ENCODE results near the gene MYL6B. TPM values are rescaled to one million over a fixed set of nuclear protein-coding genes. Genes with fewer than 3 reads are reported as not detected.

The MYL6B gene
- total RNA-seq, 2 experiments from 2014 or later: 56.6 to 77.6 TPM

GRCh38 chr12:56158029-56158925 lies 5.9 kb downstream of the MYL6B start, which contains the start of gene MYL6:
Gene MYL6 (plus strand): TSS chr12:56158359. CDS start chr12:56158402, 43 bp downstream.
- intact Hi-C loops (cut with micrococcal nuclease; ENCODE audit: unreplicated experiment): loop anchor here (1.0 to 2.0 kb wide), 2 partner anchors 31 to 32 kb away; partner anchors contain the start of gene SMARCC2
- no TSS peak for BruUV-seq (replicated peaks)
- peaks cover 54% of the 10 kb centered on the region for H3K36me3 ChIP-seq (ENCODE audit: insufficient read depth, low read length)
- DNase-seq (ENCODE audit: low spot score): peak; percentile 99
- H3K9me3 ChIP-seq (ENCODE audit: low read length): no peaks in the 10 kb centered on the region
- peak within 1 kb of the TSS; percentile 98 for H3K4me3 ChIP-seq (ENCODE audit: low read depth, low read length, poor library complexity, severe bottlenecking)
- H3K27ac ChIP-seq (ENCODE audit: low read depth, low read length, poor library complexity, severe bottlenecking): peak within 1 kb of the TSS; percentile 82
- peak within 1 kb of the TSS; percentile 61; the same call in 1 of the 2 replicates for H2AFZ ChIP-seq (ENCODE audit: low read length)
- H3K4me1 ChIP-seq (ENCODE audit: insufficient read depth, low read length, poor library complexity, severe bottlenecking): peaks cover 45% of the 10 kb centered on the region
- POLR2A ChIA-PET: interaction anchor here (0.5 to 1.7 kb wide), 6 partner anchors 17 to 163 kb away, joined by 3 to 9 read pairs (median 4); partner anchors contain the start of genes ESYT1, RNF41 and ZC3H10
- peaks cover 9% of the 10 kb centered on the region; the same call in 1 of the 2 replicates for H4K20me1 ChIP-seq (ENCODE audit: insufficient read depth, low read length)
- CTCF ChIA-PET (ENCODE audit: unreplicated experiment): no interaction called here
- H3K79me2 ChIP-seq (ENCODE audit: insufficient read depth, low read depth, low read length): peaks cover 30% of the 10 kb centered on the region
- TF ChIP-seq EZH2phosphoT487 (IDR thresholded peaks at IDR 0.05; ENCODE audit: borderline replicate concordance, low read depth, low read length) (no peak), CTCF (conservative IDR thresholded peaks at IDR 0.05; ENCODE audit: low read length) (0 out of 2 replicates have a peak, but pooled peaks have one; percentile 3)
- peak within 1 kb of the TSS; percentile 98 for H3K4me2 ChIP-seq (ENCODE audit: low read length)
- H3K9me2 ChIP-seq (ENCODE audit: insufficient read depth, low read length): no peaks in the 10 kb centered on the region

GRCh38 chr12:56158926-56159461 lies 6.6 kb downstream of the MYL6B start:
- peaks cover 9% of the 10 kb centered on the region; the same call in 1 of the 2 replicates for H4K20me1 ChIP-seq (ENCODE audit: insufficient read depth, low read length)
- TSS peak; percentile 71 for BruUV-seq (replicated peaks)
- no peaks in the 10 kb centered on the region for H3K9me3 ChIP-seq (ENCODE audit: low read length)
- peaks cover 30% of the 10 kb centered on the region for H3K79me2 ChIP-seq (ENCODE audit: insufficient read depth, low read depth, low read length)
- CTCF ChIA-PET (ENCODE audit: unreplicated experiment): no interaction called here
- POLR2A ChIA-PET: interaction anchor here (0.6 to 1.7 kb wide), 8 partner anchors 17 to 534 kb away, joined by 3 to 9 read pairs (median 3); partner anchors contain the start of genes ESYT1, RNF41 and ZC3H10
- H3K9me2 ChIP-seq (ENCODE audit: insufficient read depth, low read length): no peaks in the 10 kb centered on the region
- peaks cover 38% of the 10 kb centered on the region for H3K4me1 ChIP-seq (ENCODE audit: insufficient read depth, low read length, poor library complexity, severe bottlenecking)
- peak overlapping the region; percentile 68 for H3K27ac ChIP-seq (ENCODE audit: low read depth, low read length, poor library complexity, severe bottlenecking)
- intact Hi-C loops (cut with micrococcal nuclease; ENCODE audit: unreplicated experiment): loop anchor here (1.0 to 2.0 kb wide), 2 partner anchors 30 to 33 kb away; partner anchors contain the start of gene SMARCC2
- peak overlapping the region; percentile 98 for H3K4me3 ChIP-seq (ENCODE audit: low read depth, low read length, poor library complexity, severe bottlenecking)
- peaks cover 61% of the 10 kb centered on the region for H3K36me3 ChIP-seq (ENCODE audit: insufficient read depth, low read length)
- no peak for TF ChIP-seq CTCF (conservative IDR thresholded peaks at IDR 0.05; ENCODE audit: low read length)
- TF ChIP-seq EZH2phosphoT487 (IDR thresholded peaks at IDR 0.05; ENCODE audit: borderline replicate concordance, low read depth, low read length): no peak
- peak overlapping the region; percentile 98 for H3K4me2 ChIP-seq (ENCODE audit: low read length)
- no peak overlapping the region for H2AFZ ChIP-seq (ENCODE audit: low read length)
- DNase-seq (ENCODE audit: low spot score): peak; percentile 51
